Tibial nerve (tissue), 4 donors: ENCODE measurements around the gene VENTX. TPM values are rescaled to one million over a fixed set of nuclear protein-coding genes. Genes with fewer than 3 reads are reported as not detected.

Source experiments
- DNase-seq, 2 donors: peaks; one replicate each; pipeline ENCODE4 v3.0.0-alpha.2; 2019; ENCODE audit warnings: low spot score in 2 of 2
- H3K27ac ChIP-seq, 4 donors: fragments of 200-600 bp; sonication (generic) in 3 of 4; one replicate each; pipeline ENCODE4 v1.5.1; 2017 to 2019; ENCODE audit warnings: mild to moderate bottlenecking in 1 of 4
- H3K27me3 ChIP-seq, 2 donors: fragments of 200-600 bp; sonication (generic) in 1 of 2; one replicate each; pipeline versions ENCODE4 v1.5.1 to v1.6.0; 2017 to 2019
- H3K36me3 ChIP-seq, 3 donors: fragments of 200-600 bp; sonication (generic); one replicate each; pipeline ENCODE4 v1.5.1; 2018 to 2019
- H3K4me1 ChIP-seq, 4 donors: fragments of 200-600 bp; sonication (generic) in 3 of 4; one replicate each; pipeline ENCODE4 v1.5.1; 2017 to 2019
- H3K4me3 ChIP-seq, 4 donors: fragments of 200-600 bp; sonication (generic) in 3 of 4; one replicate each; pipeline ENCODE4 v1.5.1; 2017 to 2019; ENCODE audit warnings: mild to moderate bottlenecking in 1 of 4, moderate library complexity in 1 of 4
- H3K9me3 ChIP-seq, 4 donors: fragments of 200-600 bp; sonication (generic) in 3 of 4; one replicate each; pipeline ENCODE4 v1.5.1; 2017 to 2019
- EP300 ChIP-seq, 2 donors: sonication (generic); formaldehyde crosslinking; IDR thresholded peaks; one replicate each; pipeline ENCODE4 v1.6.1; 2017; ENCODE audit warnings: antibody characterized with exemption in 2 of 2, mild to moderate bottlenecking in 1 of 2
- POLR2A ChIP-seq, 2 donors: fragments of 450-650 bp; IDR thresholded peaks; one replicate each; pipeline ENCODE4 v1.6.1; 2017; ENCODE audit warnings: antibody characterized with exemption in 2 of 2, mild to moderate bottlenecking in 2 of 2, moderate library complexity in 2 of 2
- WGBS, 2 donors: methylation state at CpG; one replicate each; pipeline ENCODE4 v1.1.5; 2018; 5-methylcytosine and 5-hydroxymethylcytosine counted together
- total RNA-seq, 4 donors: library from RNA; depleted of rRNA; stranded (reverse); fragments of >200 nt; gene quantifications; one replicate each; pipeline ENCODE4 v1.1.0, GENCODE V29; 2016
- TF ChIP-seq, protein P1 (sequence below), 5 experiments: fragments of 200-600 bp in 3 of 5; fragments of 450-650 bp in 2 of 5; sonication (generic) in 3 of 5; IDR thresholded peaks; one replicate each; pipeline ENCODE4 v1.5.1; 2016 to 2019; ENCODE audit warnings: antibody characterized with exemption in 5 of 5, mild to moderate bottlenecking in 3 of 5, moderate library complexity in 2 of 5

VENTX gene
- total RNA-seq, 4 donors from 2014 or later: 2.5 to 10.5 (median 4.9) TPM

DNA sequence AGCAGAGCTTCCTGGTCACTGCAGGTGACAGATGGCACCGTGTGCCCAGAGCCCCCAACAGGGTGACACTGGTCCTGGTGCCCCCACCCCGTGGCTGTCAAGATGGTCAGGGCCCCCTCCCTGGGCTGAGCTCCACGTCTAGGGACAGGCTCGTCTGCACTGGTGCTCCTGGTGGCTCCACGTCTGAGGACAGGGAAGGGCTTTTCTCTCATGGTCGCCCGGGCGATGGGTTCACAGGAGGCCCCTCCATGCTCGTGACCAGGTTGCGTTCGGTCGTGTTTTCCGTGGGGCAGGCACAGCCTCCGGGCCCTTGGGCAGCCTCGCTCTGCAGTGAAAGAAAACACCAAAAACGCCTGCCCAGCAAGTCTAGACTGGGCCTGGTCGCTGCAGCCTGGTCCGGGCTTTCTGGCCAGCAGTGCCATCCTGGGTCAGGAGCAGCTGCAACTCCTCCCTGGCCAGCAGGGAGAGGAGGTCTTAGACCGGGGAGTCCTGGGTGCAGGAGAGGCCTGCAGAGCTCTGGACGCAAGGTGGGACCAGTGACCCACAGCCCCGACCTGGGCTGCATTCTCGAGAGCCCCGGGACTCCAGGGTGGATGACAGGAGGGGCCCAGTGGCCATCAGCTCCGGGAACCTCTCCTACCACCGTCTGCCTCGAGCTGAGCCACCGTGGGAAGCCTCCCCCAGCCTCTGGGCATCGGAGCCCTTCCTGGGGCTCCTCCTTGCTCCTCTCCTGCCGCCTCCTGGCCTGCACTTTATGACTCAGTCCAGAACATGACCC lies 35.5 kb upstream of the VENTX start:
- TF ChIP-seq EP300 (IDR thresholded peaks at IDR 0.05) (no peak), POLR2A (IDR thresholded peaks at IDR 0.05) (no peak)
- TF ChIP-seq, protein P1, sequence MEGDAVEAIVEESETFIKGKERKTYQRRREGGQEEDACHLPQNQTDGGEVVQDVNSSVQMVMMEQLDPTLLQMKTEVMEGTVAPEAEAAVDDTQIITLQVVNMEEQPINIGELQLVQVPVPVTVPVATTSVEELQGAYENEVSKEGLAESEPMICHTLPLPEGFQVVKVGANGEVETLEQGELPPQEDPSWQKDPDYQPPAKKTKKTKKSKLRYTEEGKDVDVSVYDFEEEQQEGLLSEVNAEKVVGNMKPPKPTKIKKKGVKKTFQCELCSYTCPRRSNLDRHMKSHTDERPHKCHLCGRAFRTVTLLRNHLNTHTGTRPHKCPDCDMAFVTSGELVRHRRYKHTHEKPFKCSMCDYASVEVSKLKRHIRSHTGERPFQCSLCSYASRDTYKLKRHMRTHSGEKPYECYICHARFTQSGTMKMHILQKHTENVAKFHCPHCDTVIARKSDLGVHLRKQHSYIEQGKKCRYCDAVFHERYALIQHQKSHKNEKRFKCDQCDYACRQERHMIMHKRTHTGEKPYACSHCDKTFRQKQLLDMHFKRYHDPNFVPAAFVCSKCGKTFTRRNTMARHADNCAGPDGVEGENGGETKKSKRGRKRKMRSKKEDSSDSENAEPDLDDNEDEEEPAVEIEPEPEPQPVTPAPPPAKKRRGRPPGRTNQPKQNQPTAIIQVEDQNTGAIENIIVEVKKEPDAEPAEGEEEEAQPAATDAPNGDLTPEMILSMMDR (IDR thresholded peaks at IDR 0.05): no peak
- 72 to 82% methylated on average over 15 to 25 of the region's 29 CpGs for WGBS, 2 donors
- Histone ChIP-seq H3K27me3 (no peaks in the 10 kb centered on the region), H3K36me3 (no peaks in the 10 kb centered on the region), H3K4me1 (no peaks in the 10 kb centered on the region), H3K27ac (no peak overlapping the region), H3K4me3 (no peak overlapping the region), H3K9me3 (peaks cover 0 to 4% (median 0%) of the 10 kb centered on the region in 4 donors)
- DNase-seq: no peak

DNA sequence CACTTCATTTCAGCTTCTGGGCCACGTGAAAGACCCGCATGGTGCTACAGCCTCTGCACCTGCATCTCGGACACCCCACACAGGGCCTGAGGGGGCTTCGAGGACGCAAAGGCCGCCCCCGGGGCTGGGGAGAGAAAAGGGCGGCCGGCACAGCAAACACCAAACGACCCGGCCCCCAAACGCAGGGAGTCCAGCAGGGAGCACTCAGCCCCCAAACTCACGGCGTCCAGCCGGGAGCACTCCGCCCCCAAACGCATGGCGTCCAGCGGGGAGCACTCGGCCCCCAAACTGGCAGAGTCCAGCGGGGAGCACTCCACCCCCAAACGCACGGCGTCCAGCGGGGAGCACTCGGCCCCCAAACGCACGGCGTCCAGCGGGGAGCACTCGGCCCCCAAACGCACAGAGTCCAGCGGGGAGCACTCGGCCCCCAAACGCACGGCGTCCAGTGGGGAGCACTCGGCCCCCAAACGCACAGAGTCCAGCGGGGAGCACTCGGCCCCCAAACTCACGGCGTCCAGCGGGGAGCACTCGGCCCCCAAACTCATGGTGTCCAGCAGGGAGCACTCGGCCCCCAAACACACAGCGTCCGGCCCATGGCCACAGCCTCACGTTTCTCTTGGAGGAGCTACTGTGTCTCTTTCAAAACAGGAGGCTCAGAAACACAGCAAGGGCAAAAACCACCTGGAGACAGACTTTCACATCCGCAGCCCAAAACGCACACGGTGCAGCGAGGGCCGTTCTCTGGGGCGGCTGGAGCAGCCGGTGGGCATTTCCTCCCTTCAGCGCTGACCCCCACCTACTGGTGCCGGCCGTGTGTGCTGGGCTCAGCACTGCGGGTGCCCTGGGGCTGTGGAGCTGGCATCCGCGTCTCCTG lies 34.6 kb upstream of the VENTX start:
- H3K9me3 ChIP-seq: no peaks in the 10 kb centered on the region
- DNase-seq: no peak
- H3K4me3 ChIP-seq: no peak overlapping the region
- H3K36me3 ChIP-seq: no peaks in the 10 kb centered on the region
- 77 to 85% methylated on average over 47 to 55 of the region's 62 CpGs for WGBS, 2 donors
- TF ChIP-seq, protein P1 (IDR thresholded peaks at IDR 0.05): no peak
- TF ChIP-seq EP300 (IDR thresholded peaks at IDR 0.05) (no peak), POLR2A (IDR thresholded peaks at IDR 0.05) (no peak)
- H3K27me3 ChIP-seq: no peaks in the 10 kb centered on the region
- no peaks in the 10 kb centered on the region for H3K4me1 ChIP-seq
- no peak overlapping the region for H3K27ac ChIP-seq

DNA sequence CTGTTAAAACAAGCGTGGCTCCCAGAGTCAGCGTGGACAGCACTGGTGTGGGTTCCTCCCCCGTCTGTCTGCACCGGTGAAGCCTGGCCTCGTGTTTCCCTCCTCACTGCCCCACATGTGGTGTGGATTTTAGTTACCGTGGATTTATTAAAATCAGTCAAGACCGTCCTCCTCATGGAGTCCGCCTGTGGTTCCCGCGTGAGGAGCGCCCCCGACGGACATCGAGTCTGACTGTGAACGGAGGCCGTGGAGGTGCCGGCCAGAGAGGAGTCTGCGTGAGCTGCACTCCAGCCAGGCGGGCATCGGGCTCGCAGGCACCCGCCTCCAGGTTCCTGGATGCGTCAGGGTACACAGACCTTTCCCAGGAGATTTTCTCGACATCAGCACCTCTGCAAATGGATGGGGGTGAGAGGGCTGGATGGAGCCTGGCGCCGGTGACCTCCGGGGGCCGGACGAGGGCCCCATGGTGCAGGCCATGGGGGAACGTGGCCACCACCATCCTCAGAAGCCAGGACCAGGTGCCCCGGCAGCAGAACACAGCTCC lies 33.9 kb upstream of the VENTX start:
- H3K4me1 ChIP-seq: no peaks in the 10 kb centered on the region
- TF ChIP-seq, protein P1 (IDR thresholded peaks at IDR 0.05): no peak
- no peak for TF ChIP-seq EP300 (IDR thresholded peaks at IDR 0.05)
- TF ChIP-seq POLR2A (IDR thresholded peaks at IDR 0.05): no peak
- DNase-seq: no peak
- no peak overlapping the region for H3K4me3 ChIP-seq
- 79% methylated on average over 25 to 28 of the region's 31 CpGs for WGBS, 2 donors
- H3K9me3 ChIP-seq: no peaks in the 10 kb centered on the region
- no peak overlapping the region for H3K27ac ChIP-seq
- no peaks in the 10 kb centered on the region for H3K27me3 ChIP-seq
- H3K36me3 ChIP-seq: no peaks in the 10 kb centered on the region

GRCh38 chr10:133204226-133205015 lies 33.2 kb upstream of the VENTX start:
- H3K27me3 ChIP-seq: no peaks in the 10 kb centered on the region
- H3K4me3 ChIP-seq: no peak overlapping the region
- H3K4me1 ChIP-seq: no peaks in the 10 kb centered on the region
- H3K36me3 ChIP-seq: no peaks in the 10 kb centered on the region
- H3K9me3 ChIP-seq: no peaks in the 10 kb centered on the region
- no peak overlapping the region for H3K27ac ChIP-seq
- WGBS, 2 donors: 80 to 82% methylated on average over 35 to 37 of the region's 38 CpGs
- no peak for DNase-seq
- TF ChIP-seq POLR2A (IDR thresholded peaks at IDR 0.05) (no peak), EP300 (IDR thresholded peaks at IDR 0.05) (no peak)
- TF ChIP-seq, protein P1 (IDR thresholded peaks at IDR 0.05): no peak
